GM12878 (cell line): ENCODE results near the gene MTRF1. TPM values are rescaled to one million over a fixed set of nuclear protein-coding genes. Genes with fewer than 3 reads are reported as not detected.

Experiments
- ATAC-seq: fragments of 200-7000 bp; cut with Tn5 transposase; 3 replicates; pipeline ENCODE4 v1.9.1; 2020; ENCODE audit warnings: mild to moderate bottlenecking, moderate library complexity
- BruUV-seq: library from RNA; stranded (reverse); fragments of 400-500 nt; replicated peaks from 2 replicates; lab custom pipeline; 2021; lab: Mats Ljungman, UMichigan
- CTCF ChIA-PET: fragments of 300-600 bp; sonication (Branson Sonifier 250); formaldehyde crosslinking; extraction: SDS; loops from one replicate; lab custom pipeline; 2021; ENCODE audit warnings: inconsistent platforms; lab: Yijun Ruan, JAX
- POLR2A ChIA-PET: fragments of 350-600 bp; formaldehyde crosslinking; extraction: SDS; loops from one replicate; lab custom pipeline; 2021; ENCODE audit warnings: inconsistent platforms; lab: Charles Lee
- RAD21 ChIA-PET: fragments of 300-600 bp; sonication (Branson Sonifier 250); formaldehyde crosslinking; loops from one replicate; lab custom pipeline; 2023; ENCODE audit warnings: antibody characterized with exemption; ENCODE audit not compliant: unreplicated experiment; lab: Charles Lee
- SMC1A ChIA-PET: fragments of 300-600 bp; sonication (Branson Sonifier 250); formaldehyde crosslinking; loops from one replicate; lab custom pipeline; 2023; ENCODE audit not compliant: unreplicated experiment, uncharacterized antibody; lab: Charles Lee
- DNase-seq: peaks from one replicate; pipeline ENCODE4 v3.0.0-alpha.2; 2011; ENCODE audit warnings: low read depth, low spot score
- FAIRE-seq: peaks from 3 replicates; lab custom pipeline; 2011; peaks lifted over from hg19 to GRCh38; lab: Jason Lieb, UNC
- H2AFZ ChIP-seq: 2 replicates; pipeline ENCODE4 v1.6.0; 2011; ENCODE audit warnings: low read depth, low read length, control low read depth; ENCODE audit not compliant: control insufficient read depth
- H3K27ac ChIP-seq: 2 replicates; pipeline ENCODE4 v1.5.1; 2011; ENCODE audit warnings: control low read depth; ENCODE audit not compliant: control insufficient read depth, insufficient read depth
- H3K27me3 ChIP-seq, 2 experiments: replicated peaks in 1 of 2; 2 replicates each; pipeline versions ENCODE4 v1.6.0 to v1.6.1; 2011; ENCODE audit warnings: low read length in 1 of 2; ENCODE audit not compliant: control insufficient read depth in 2 of 2, insufficient read depth in 2 of 2
- H3K36me3 ChIP-seq, 2 experiments: 2 replicates each; pipeline ENCODE4 v1.5.1; 2011; ENCODE audit warnings: low read length in 1 of 2; ENCODE audit not compliant: control insufficient read depth in 2 of 2, insufficient read depth in 2 of 2
- H3K4me1 ChIP-seq: 2 replicates; pipeline ENCODE4 v1.6.1; 2011; ENCODE audit warnings: mild to moderate bottlenecking, low read length, moderate library complexity, mixed read lengths; ENCODE audit not compliant: control insufficient read depth, insufficient read depth
- H3K4me2 ChIP-seq: 2 replicates; pipeline ENCODE4 v1.6.0; 2011; ENCODE audit warnings: control low read depth; ENCODE audit not compliant: control insufficient read depth, insufficient read depth
- H3K4me3 ChIP-seq: fragments of 200-600 bp; sonication (generic); 2 replicates; pipeline ENCODE4 v1.5.1; 2016
- H3K79me2 ChIP-seq: 2 replicates; pipeline ENCODE4 v1.6.0; 2011; ENCODE audit warnings: low read length; ENCODE audit not compliant: control insufficient read depth, insufficient read depth
- H3K9ac ChIP-seq: 2 replicates; pipeline ENCODE4 v1.8.0; 2011; ENCODE audit warnings: low read length, control low read depth, mixed read lengths; ENCODE audit not compliant: control insufficient read depth, insufficient read depth
- H3K9me3 ChIP-seq: replicated peaks from 3 replicates; pipeline ENCODE4 v1.5.1; 2011; ENCODE audit warnings: mild to moderate bottlenecking, low read length; ENCODE audit not compliant: control insufficient read depth, insufficient read depth
- H4K20me1 ChIP-seq: 2 replicates; pipeline ENCODE4 v1.6.0; 2011; ENCODE audit not compliant: control insufficient read depth, insufficient read depth
- BRCA1 ChIP-seq: IDR thresholded peaks from 2 replicates; pipeline ENCODE4 v1.6.1; 2011; ENCODE audit warnings: low read depth, low read length, improper control_type of control experiment
- CBX3 ChIP-seq: fragments of 200-600 bp; sonication (generic); IDR thresholded peaks from 2 replicates; pipeline ENCODE4 v1.6.1; 2016; ENCODE audit warnings: low read depth, borderline replicate concordance
- HDAC2 ChIP-seq: fragments of 200-600 bp; sonication (generic); IDR thresholded peaks from 2 replicates; pipeline ENCODE4 v1.6.1; 2017
- MYB ChIP-seq: fragments of 150-350 bp; IDR thresholded peaks from 2 replicates; pipeline ENCODE4 v1.6.1; 2014; ENCODE audit warnings: mild to moderate bottlenecking, low read depth, low read length, borderline replicate concordance
- PAX5 ChIP-seq: IDR thresholded peaks from 2 replicates; pipeline ENCODE4 v1.6.1; 2011; ENCODE audit warnings: low read depth, low read length, borderline replicate concordance
- SMAD1 ChIP-seq: fragments of 450-650 bp; IDR thresholded peaks from 2 replicates; pipeline ENCODE4 v1.6.1; 2018; ENCODE audit warnings: mild to moderate bottlenecking, low read depth; ENCODE audit not compliant: partially characterized antibody
- SUZ12 ChIP-seq: fragments of 200-600 bp; sonication (generic); IDR thresholded peaks from one replicate; pipeline ENCODE4 v1.6.1; 2018; ENCODE audit warnings: antibody characterized with exemption, mild to moderate bottlenecking; ENCODE audit not compliant: unreplicated experiment
- WGBS: methylation state at CpG from one replicate; pipeline ENCODE4 v1.1.6; 2016; ENCODE audit warnings: low lambda C conversion rate; ENCODE audit not compliant: insufficient replicate concordance, insufficient coverage; ENCODE audit errors: missing lambda C conversion rate; 5-methylcytosine and 5-hydroxymethylcytosine counted together
- in situ Hi-C: fragments of 300-500 bp; cut with MboI; formaldehyde crosslinking; loops from 9 replicates; pipeline ENCODE4 v1.14.3; 2018; ENCODE audit warnings: mixed read lengths
- intact Hi-C: fragments of 100-400 bp; cut with micrococcal nuclease; formaldehyde crosslinking; loops from one replicate; pipeline ENCODE4 v1.14.2; 2022; ENCODE audit not compliant: unreplicated experiment
- polyA plus RNA-seq, 11 experiments: library from polyadenylated mRNA; depleted of rRNA in 4 of 11; unstranded in 6 of 11; stranded (reverse) in 5 of 11; fragments of >200 nt; fragmentation: Nextera tagmentation in 4 of 11; fragmentation: Illumina TruSeq in 1 of 11; extraction: Ambion mirVana in 4 of 11; extraction: Trizol in 1 of 11; gene quantifications; 1 replicate in 1 of 11; 2 replicates in 10 of 11; pipeline versions ENCODE4 v1.2.1 to v1.2.3, GENCODE V29; 2011 to 2016; ENCODE audit warnings: inconsistent platforms in 2 of 11, missing spikeins in 2 of 11, low read depth in 1 of 11
- total RNA-seq, 4 experiments: library from RNA; depleted of rRNA in 3 of 4; stranded (reverse); fragments of >200 nt in 3 of 4; fragmentation: Illumina TruSeq in 1 of 4; extraction: Trizol in 1 of 4; gene quantifications; 2 replicates each; pipeline versions ENCODE4 v1.2.1 to v1.2.3, GENCODE V29; 2013 to 2021
- TF ChIP-seq, protein P1 (sequence below): fragments of 450-650 bp; IDR thresholded peaks from 2 replicates; pipeline ENCODE4 v1.6.1; 2016; ENCODE audit warnings: mild to moderate bottlenecking

MTRF1 gene
- total and polyA plus RNA-seq, 10 of the 15 experiments (the other 5 are each of a cell fraction or from before 2014, with no cell fraction given): 12.1 to 33.7 (median 20.6) TPM

DNA sequence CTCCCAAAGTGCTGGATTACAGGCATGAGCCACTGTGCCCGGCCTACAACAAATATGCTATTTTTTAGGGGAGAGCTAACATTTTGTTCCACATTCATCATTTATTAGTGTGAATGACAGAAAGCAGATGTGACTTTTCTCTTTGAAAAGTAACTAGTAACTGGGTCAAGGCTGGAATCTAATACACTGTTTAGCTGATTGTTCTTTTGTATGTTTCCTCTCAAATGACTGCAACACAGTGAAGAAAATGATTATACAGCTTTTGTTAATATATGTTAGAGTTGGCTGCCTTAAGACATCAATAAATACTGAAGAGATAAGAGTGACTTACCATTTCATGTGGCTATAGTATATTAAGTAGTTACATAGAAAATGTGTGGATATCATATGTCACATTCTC is 27.0 kb downstream of the MTRF1 start:
- H3K4me1 ChIP-seq: peaks cover 14% of the 10 kb centered on the region
- ChIA-PET RAD21 (no interaction called here), SMC1A (interaction anchor here (0.6 to 0.8 kb wide), 2 partner anchors 10 to 1588 kb away, joined by 3 read pairs; no protein-coding TSS in a partner anchor), POLR2A (no interaction called here), CTCF (interaction anchor here (0.5 kb wide), 1 partner anchor 14 kb away, joined by 3 read pairs; no protein-coding TSS in a partner anchor)
- BruUV-seq: no TSS peak
- WGBS: 100% methylated on average over 1 of the region's 1 CpG
- no peak overlapping the region for H3K4me2 ChIP-seq
- H2AFZ ChIP-seq: no peak overlapping the region
- peaks cover 0 to 4% of the 10 kb centered on the region in 2 experiments; a peak in 2 of 4 replicates for H3K36me3 ChIP-seq
- no peaks in the 10 kb centered on the region for H4K20me1 ChIP-seq
- DNase-seq (no peak), ATAC-seq (no peak), FAIRE-seq (no peak)
- H3K79me2 ChIP-seq: no peaks in the 10 kb centered on the region
- H3K9ac ChIP-seq: no peak overlapping the region
- H3K27ac ChIP-seq: no peak overlapping the region
- H3K9me3 ChIP-seq: no peaks in the 10 kb centered on the region
- H3K4me3 ChIP-seq: no peak overlapping the region
- intact Hi-C loops: no loop called here
- TF ChIP-seq, protein P1, sequence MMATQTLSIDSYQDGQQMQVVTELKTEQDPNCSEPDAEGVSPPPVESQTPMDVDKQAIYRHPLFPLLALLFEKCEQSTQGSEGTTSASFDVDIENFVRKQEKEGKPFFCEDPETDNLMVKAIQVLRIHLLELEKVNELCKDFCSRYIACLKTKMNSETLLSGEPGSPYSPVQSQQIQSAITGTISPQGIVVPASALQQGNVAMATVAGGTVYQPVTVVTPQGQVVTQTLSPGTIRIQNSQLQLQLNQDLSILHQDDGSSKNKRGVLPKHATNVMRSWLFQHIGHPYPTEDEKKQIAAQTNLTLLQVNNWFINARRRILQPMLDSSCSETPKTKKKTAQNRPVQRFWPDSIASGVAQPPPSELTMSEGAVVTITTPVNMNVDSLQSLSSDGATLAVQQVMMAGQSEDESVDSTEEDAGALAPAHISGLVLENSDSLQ: no peak
- TF ChIP-seq HDAC2: no peak
- no peak for TF ChIP-seq SMAD1
- no peak for TF ChIP-seq MYB
- TF ChIP-seq CBX3: no peak
- no peak for TF ChIP-seq SUZ12
- TF ChIP-seq PAX5: no peak
- TF ChIP-seq BRCA1: no peak
- in situ Hi-C loops: no loop called here
- no peaks in the 10 kb centered on the region for H3K27me3 ChIP-seq
